ENCODE data around the gene ZBED2. TPM values are rescaled to one million over a fixed set of nuclear protein-coding genes. Genes with fewer than 3 reads are reported as not detected.

Gene ZBED2
- total RNA-seq, 2 donors from 2014 or later = 0.68 TPM; not detected in 1

- H3K27me3 ChIP-seq (replicated peaks; ENCODE audit: insufficient read depth) = no peaks in the 10 kb centered on the region
- intact Hi-C loops (cut with DNase I) = no loop called here
- DNase-seq (ENCODE audit: low spot score) = no peak
- no peak for TF ChIP-seq POLR2AphosphoS5 (IDR thresholded peaks at IDR 0.05)
- no peak for TF ChIP-seq POLR2A (IDR thresholded peaks at IDR 0.05)
- no peaks in the 10 kb centered on the region for H3K9me3 ChIP-seq
- WGBS = 100% methylated on average over 3 of the region's 3 CpGs
- H3K36me3 ChIP-seq = no peaks in the 10 kb centered on the region
- no peak overlapping the region for H3K4me3 ChIP-seq
- no peaks in the 10 kb centered on the region for H3K4me1 ChIP-seq (replicated peaks)
- H3K27ac ChIP-seq = no peak overlapping the region
Observed at GRCh38 chr3:111617406-111617805, 22.3 kb upstream of the ZBED2 start.

DNA sequence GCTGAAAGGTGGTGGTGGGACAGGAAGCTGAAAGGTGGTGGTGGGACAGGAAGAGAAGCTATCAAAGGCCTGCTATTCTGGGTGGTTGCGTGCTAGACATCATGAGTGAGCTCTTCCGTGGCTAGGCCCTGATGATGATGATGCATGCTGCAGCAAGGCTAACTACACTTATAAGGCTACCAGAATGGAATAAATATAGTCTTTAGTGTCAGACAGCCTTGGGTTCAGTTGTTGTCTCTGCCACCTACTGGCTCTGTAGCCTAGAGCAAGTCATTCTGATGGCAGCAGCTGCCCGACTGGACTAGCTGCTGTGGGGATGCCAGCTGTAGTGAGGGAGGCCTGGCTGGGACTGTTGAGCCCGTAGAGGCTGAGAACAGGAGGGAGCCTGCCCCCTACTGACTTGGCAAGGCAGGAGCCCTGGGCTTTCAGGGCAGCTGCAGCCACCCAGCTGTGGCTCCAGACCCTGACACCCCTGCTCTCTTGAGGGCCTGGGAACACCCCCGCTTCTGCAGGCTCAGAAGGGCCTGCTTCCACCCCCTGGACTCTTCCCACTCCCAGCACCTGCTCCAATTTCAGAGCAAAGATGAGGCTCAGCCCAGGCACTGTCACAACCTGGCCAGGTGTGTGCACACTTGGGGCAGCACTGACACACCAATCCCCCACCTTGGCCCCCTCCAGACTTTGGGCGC, 21.4 kb upstream of the ZBED2 start:
- 76% methylated on average over 6 of the region's 6 CpGs for WGBS
- Histone ChIP-seq H3K27me3 (replicated peaks; ENCODE audit: insufficient read depth) (no peaks in the 10 kb centered on the region), H3K4me3 (no peak overlapping the region), H3K4me1 (replicated peaks) (no peaks in the 10 kb centered on the region), H3K27ac (no peak overlapping the region), H3K36me3 (no peaks in the 10 kb centered on the region), H3K9me3 (no peaks in the 10 kb centered on the region)
- DNase-seq (ENCODE audit: low spot score) = no peak
- intact Hi-C loops (cut with DNase I) = no loop called here
- TF ChIP-seq POLR2AphosphoS5 (IDR thresholded peaks at IDR 0.05) (no peak), POLR2A (IDR thresholded peaks at IDR 0.05) (no peak), CTCF (IDR thresholded peaks at IDR 0.05) (peak in 1 of 4 experiments; percentile 5)

DNA sequence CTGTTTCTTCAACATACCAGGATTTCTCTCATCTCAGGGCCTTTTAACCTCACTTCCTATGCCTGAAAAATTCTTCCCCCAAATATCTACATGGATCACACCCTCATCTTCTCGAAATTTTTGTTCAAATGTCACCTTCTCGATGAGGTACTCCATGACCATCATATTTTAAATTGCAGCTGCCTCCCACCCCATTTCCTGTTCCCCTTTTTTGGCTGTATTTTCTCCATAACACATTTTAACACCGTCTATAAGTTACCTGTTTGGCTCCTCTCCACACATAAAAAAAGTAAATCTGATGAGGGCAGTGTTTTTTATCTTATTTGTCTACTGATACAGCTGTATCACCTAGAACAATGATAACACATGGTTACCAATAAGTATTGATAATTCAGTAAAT, 20.7 kb upstream of the ZBED2 start:
- no peaks in the 10 kb centered on the region for H3K27me3 ChIP-seq (replicated peaks; ENCODE audit: insufficient read depth)
- no peaks in the 10 kb centered on the region for H3K4me1 ChIP-seq (replicated peaks)
- no peak overlapping the region for H3K4me3 ChIP-seq
- no peak for DNase-seq (ENCODE audit: low spot score)
- WGBS = 69% methylated on average over 3 of the region's 3 CpGs
- no peaks in the 10 kb centered on the region for H3K36me3 ChIP-seq
- intact Hi-C loops (cut with DNase I) = no loop called here
- TF ChIP-seq POLR2A (IDR thresholded peaks at IDR 0.05) (no peak), CTCF (IDR thresholded peaks at IDR 0.05) (no peak), POLR2AphosphoS5 (IDR thresholded peaks at IDR 0.05) (no peak)
- no peaks in the 10 kb centered on the region for H3K9me3 ChIP-seq
- no peak overlapping the region for H3K27ac ChIP-seq

- Histone ChIP-seq H3K27me3 (replicated peaks; ENCODE audit: insufficient read depth) (no peaks in the 10 kb centered on the region), H3K4me3 (no peak overlapping the region), H3K36me3 (no peaks in the 10 kb centered on the region), H3K27ac (no peak overlapping the region), H3K9me3 (no peaks in the 10 kb centered on the region), H3K4me1 (replicated peaks) (no peaks in the 10 kb centered on the region)
- no peak for TF ChIP-seq POLR2AphosphoS5 (IDR thresholded peaks at IDR 0.05)
- TF ChIP-seq CTCF (IDR thresholded peaks at IDR 0.05) = no peak
- TF ChIP-seq POLR2A (IDR thresholded peaks at IDR 0.05) = no peak
- DNase-seq (ENCODE audit: low spot score) = no peak
- WGBS = 77% methylated on average over 1 of the region's 1 CpG
- intact Hi-C loops (cut with DNase I) = no loop called here
Observed at GRCh38 chr3:111613294-111613693, 18.1 kb upstream of the ZBED2 start.

DNA sequence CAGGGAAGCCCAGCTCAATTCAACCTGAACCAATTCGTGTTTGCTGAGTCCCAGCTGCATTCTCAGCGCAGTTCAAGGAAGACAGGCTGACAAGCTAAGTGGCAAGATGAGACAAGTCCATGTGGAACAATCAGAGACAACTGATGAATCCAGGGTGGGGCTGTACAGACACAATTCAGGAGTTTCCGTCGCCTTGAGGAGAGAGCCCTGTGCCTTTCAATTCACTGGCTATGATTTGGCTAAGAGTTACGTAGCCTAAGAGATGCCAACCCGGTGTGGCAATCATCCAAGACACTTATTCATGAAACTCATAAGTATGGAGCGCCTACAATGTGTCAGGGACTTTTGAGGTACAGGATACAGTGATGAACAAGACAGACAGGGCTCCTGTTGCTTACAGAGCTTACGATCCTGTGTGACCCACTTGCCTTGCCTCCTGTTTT, 15.5 kb upstream of the ZBED2 start:
- no peak for TF ChIP-seq CTCF (IDR thresholded peaks at IDR 0.05)
- TF ChIP-seq POLR2A (IDR thresholded peaks at IDR 0.05) = no peak
- no peak for TF ChIP-seq POLR2AphosphoS5 (IDR thresholded peaks at IDR 0.05)
- 45% methylated on average over 8 of the region's 8 CpGs for WGBS
- H3K27me3 ChIP-seq (replicated peaks; ENCODE audit: insufficient read depth) = no peaks in the 10 kb centered on the region
- no peak overlapping the region for H3K4me3 ChIP-seq
- no peak overlapping the region for H3K27ac ChIP-seq
- no peaks in the 10 kb centered on the region for H3K36me3 ChIP-seq
- H3K9me3 ChIP-seq = no peaks in the 10 kb centered on the region
- intact Hi-C loops (cut with DNase I) = no loop called here
- peak; percentile 12 for DNase-seq (ENCODE audit: low spot score)
- H3K4me1 ChIP-seq (replicated peaks) = no peaks in the 10 kb centered on the region
